ENCODE measurements around the gene PLXNA4. TPM values are rescaled to one million over a fixed set of nuclear protein-coding genes. Genes with fewer than 3 reads are reported as not detected.

PLXNA4 gene
- total RNA-seq, 4 donors from 2014 or later, result 4.8 to 19.7 (median 10.7) TPM

DNA sequence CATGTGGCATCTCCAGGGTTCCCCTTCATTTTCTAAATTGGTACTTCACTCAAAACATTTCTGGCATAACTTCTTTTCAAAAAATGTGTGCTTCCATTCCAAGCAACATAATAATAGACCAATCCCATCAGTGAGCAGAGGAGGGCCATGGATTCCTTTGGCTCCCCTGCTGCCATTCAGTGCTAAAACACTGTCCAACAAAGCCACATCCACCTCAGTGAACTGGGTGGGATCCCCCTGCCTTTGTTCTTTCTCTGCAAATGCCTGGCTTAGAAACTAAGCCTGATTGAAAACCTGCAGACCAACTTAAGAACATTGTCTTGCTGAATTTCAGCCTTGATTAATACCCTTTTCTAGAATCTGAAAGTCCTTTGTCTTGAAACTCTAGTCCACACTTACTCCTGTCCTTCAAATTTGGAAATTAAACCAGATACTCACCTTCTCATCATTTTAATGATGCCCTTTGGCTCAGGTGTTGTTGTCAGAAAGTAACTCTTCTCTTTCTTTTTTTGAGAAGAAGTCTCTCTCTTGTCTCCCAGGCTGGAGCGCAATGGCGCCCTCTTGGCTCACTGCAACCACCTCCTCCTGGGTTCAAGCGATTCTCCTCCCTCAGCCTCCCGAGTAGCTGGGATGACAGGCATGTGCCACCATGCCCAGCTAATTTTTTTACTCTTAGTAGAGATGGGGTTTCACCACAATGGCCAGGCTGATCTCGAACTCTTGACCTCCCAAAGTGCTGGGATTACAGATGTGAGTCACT, 132.3 kb downstream of the PLXNA4 start:
- Histone ChIP-seq H3K4me1 (no peaks in the 10 kb centered on the region), H3K9me3 (peaks cover 0 to 4% (median 0%) of the 10 kb centered on the region in 3 donors), H3K4me3 (no peak overlapping the region), H3K36me3 (no peaks in the 10 kb centered on the region), H3K27ac (no peak overlapping the region), H3K27me3 (no peaks in the 10 kb centered on the region)
- ATAC-seq, result no peak
- WGBS, 2 donors (ENCODE audit: low coverage in 1 of 2), result 81 to 97% methylated on average over 3 to 5 of the region's 5 CpGs
- TF ChIP-seq POLR2A (IDR thresholded peaks at IDR 0.05) (no peak), POLR2AphosphoS5 (IDR thresholded peaks at IDR 0.05) (no peak)
- TF ChIP-seq, protein P1, sequence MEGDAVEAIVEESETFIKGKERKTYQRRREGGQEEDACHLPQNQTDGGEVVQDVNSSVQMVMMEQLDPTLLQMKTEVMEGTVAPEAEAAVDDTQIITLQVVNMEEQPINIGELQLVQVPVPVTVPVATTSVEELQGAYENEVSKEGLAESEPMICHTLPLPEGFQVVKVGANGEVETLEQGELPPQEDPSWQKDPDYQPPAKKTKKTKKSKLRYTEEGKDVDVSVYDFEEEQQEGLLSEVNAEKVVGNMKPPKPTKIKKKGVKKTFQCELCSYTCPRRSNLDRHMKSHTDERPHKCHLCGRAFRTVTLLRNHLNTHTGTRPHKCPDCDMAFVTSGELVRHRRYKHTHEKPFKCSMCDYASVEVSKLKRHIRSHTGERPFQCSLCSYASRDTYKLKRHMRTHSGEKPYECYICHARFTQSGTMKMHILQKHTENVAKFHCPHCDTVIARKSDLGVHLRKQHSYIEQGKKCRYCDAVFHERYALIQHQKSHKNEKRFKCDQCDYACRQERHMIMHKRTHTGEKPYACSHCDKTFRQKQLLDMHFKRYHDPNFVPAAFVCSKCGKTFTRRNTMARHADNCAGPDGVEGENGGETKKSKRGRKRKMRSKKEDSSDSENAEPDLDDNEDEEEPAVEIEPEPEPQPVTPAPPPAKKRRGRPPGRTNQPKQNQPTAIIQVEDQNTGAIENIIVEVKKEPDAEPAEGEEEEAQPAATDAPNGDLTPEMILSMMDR (IDR thresholded peaks at IDR 0.05), result no peak

DNA sequence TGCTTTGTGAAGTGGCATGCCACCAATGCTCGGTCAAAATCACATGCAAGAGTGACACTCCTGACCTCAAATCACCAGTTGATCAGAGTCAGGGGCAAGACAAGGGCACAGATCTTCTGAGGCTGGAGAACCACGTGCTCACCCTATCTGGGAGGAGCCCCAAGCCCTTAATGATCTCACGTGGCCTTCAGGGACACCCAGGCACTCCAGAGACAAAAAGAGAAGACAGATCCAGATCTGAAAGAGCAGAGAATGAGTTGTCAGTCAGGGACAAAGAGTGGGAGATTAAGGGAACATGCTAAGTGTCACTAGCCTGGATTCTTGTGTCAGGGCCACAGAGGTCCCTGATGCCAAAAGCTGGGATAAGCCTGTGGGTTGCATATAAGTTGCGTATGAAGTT, 134.3 kb downstream of the PLXNA4 start:
- Histone ChIP-seq H3K36me3 (no peaks in the 10 kb centered on the region), H3K9me3 (no peaks in the 10 kb centered on the region), H3K4me1 (peaks cover 0 to 7% (median 0%) of the 10 kb centered on the region in 3 donors), H3K4me3 (no peak overlapping the region), H3K27me3 (no peaks in the 10 kb centered on the region), H3K27ac (no peak overlapping the region)
- ATAC-seq, result no peak
- TF ChIP-seq EP300 (IDR thresholded peaks at IDR 0.05), result no peak
- TF ChIP-seq POLR2AphosphoS5 (IDR thresholded peaks at IDR 0.05), result no peak
- TF ChIP-seq, protein P1 (IDR thresholded peaks at IDR 0.05), result no peak
- no peak for TF ChIP-seq POLR2A (IDR thresholded peaks at IDR 0.05)
- 69 to 85% methylated on average over 3 to 4 of the region's 4 CpGs for WGBS, 2 donors (ENCODE audit: low coverage in 1 of 2)

DNA sequence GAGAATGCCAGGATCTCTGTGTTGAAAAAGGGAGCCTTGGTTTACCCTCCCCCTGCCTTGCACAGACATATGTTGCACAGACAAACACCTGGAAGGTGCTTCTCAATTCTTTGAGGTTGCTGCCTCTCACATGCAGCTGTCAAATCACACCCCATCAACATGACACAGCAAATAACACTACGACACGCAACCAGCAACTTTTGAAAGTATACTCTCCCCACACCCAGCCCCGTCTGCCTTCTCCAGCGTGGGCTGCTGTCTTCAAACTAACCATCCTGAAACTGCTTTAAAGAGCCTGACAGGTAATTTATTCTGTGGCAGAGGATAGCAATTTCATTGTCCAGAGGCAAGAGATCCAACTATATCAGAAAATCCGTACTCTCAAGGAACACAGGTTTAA, 136.1 kb downstream of the PLXNA4 start:
- Histone ChIP-seq H3K27ac (no peak overlapping the region), H3K4me1 (peaks cover 0 to 22% (median 0%) of the 10 kb centered on the region in 3 donors), H3K9me3 (no peaks in the 10 kb centered on the region), H3K36me3 (no peaks in the 10 kb centered on the region), H3K27me3 (no peaks in the 10 kb centered on the region), H3K4me3 (no peak overlapping the region)
- ATAC-seq, result no peak
- WGBS, 2 donors (ENCODE audit: low coverage in 1 of 2), result 70 to 91% methylated on average over 1 to 5 of the region's 5 CpGs
- TF ChIP-seq, protein P1 (IDR thresholded peaks at IDR 0.05), result no peak
- no peak for TF ChIP-seq POLR2A (IDR thresholded peaks at IDR 0.05)
- TF ChIP-seq EP300 (IDR thresholded peaks at IDR 0.05), result no peak
- TF ChIP-seq POLR2AphosphoS5 (IDR thresholded peaks at IDR 0.05), result no peak

DNA sequence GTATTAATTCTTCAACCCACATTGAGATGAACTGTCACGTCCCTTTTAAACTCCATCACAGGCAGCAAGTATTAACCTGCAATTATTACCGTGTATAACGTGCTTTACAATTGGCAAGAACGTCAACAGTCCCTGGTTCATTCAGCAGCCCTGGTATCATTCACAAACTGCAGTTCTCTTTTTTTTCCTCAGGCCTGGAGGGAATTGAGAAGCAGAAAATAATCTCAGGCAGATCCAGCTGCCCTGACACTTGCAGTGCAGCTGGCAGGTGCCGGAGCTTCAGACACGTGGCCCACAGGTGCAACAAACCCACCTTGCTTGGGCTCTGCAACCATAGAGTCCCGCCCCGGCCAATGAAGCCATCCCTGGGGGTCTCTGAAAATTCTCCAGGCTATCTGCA, 137.3 kb downstream of the PLXNA4 start:
- Histone ChIP-seq H3K4me3 (no peak overlapping the region), H3K27ac (no peak overlapping the region), H3K27me3 (no peaks in the 10 kb centered on the region), H3K4me1 (peaks cover 0 to 22% (median 0%) of the 10 kb centered on the region in 3 donors), H3K9me3 (no peaks in the 10 kb centered on the region), H3K36me3 (no peaks in the 10 kb centered on the region)
- WGBS, 2 donors (ENCODE audit: low coverage in 1 of 2), result 84 to 85% methylated on average over 2 to 4 of the region's 8 CpGs
- TF ChIP-seq, protein P1 (IDR thresholded peaks at IDR 0.05), result no peak
- TF ChIP-seq EP300 (IDR thresholded peaks at IDR 0.05), result no peak
- ATAC-seq, result no peak

DNA sequence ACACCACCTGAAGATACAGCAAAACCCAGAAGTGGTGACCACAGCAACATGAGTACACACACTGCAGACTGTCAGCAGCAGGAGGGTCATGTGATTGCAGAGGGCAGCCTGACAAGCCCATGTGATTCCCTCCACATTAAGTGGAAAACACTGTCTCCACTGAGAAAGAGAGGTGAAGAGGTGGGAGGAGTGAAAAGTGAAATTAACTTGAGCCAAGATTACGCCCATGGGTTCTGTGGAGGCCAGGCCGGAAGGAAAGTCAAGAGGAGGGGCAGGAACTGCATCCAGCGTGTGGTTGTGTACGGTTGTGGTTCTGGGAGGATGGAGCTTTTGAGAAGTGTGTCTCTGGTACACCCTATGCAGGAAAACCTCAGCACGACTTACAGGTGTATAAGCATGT, 138.5 kb downstream of the PLXNA4 start:
- Histone ChIP-seq H3K4me1 (peaks cover 0 to 22% (median 0%) of the 10 kb centered on the region in 3 donors), H3K27ac (no peak overlapping the region), H3K36me3 (no peaks in the 10 kb centered on the region), H3K4me3 (no peak overlapping the region), H3K9me3 (no peaks in the 10 kb centered on the region), H3K27me3 (no peaks in the 10 kb centered on the region)
- TF ChIP-seq POLR2AphosphoS5 (IDR thresholded peaks at IDR 0.05), result no peak
- TF ChIP-seq, protein P1 (IDR thresholded peaks at IDR 0.05), result no peak
- no peak for TF ChIP-seq EP300 (IDR thresholded peaks at IDR 0.05)
- TF ChIP-seq POLR2A (IDR thresholded peaks at IDR 0.05), result no peak
- 20 to 59% methylated on average over 4 to 5 of the region's 5 CpGs for WGBS, 2 donors (ENCODE audit: low coverage in 1 of 2)
- peak; percentile 43 for ATAC-seq

Data from gastroesophageal sphincter (tissue), 4 donors.